ENCODE results near the gene IQGAP2. TPM values are rescaled to one million over a fixed set of nuclear protein-coding genes. Genes with fewer than 3 reads are reported as not detected.
"Not testable (repeated sequence)": the region's sequence is repeated elsewhere in the genome, so short reads cannot be mapped to it uniquely, and the experiment has no call there.

Gene IQGAP2
- total RNA-seq, 1 donor from 2014 or later = 28.5 TPM

- DNase-seq (ENCODE audit: low spot score) = no peak
Measured at GRCh38 chr5:76412511-76412910, 9.4 kb downstream of the IQGAP2 start.

- DNase-seq (ENCODE audit: low spot score) = no peak
Measured at GRCh38 chr5:76413746-76414145, 10.7 kb downstream of the IQGAP2 start.

DNA sequence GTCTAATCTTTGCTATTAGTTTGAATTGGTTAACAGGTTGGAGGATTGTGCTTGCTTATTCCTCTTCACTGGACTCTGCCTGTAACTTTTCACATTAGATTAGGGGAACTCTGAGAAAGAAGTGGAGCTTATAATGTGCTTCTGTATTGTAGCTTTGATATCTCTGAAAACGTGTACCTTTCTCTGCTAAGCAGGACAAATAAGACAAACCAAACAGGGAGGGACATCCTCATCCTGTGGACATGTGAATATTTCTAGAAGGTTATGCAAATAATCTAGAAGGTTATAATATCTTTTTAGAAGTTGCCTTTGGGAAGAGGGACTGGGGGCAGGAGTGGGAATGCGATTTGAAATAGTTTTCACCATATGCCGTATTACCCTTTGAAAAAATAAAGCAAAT is 11.7 kb downstream of the IQGAP2 start:
- no peak for DNase-seq (ENCODE audit: low spot score)

DNA sequence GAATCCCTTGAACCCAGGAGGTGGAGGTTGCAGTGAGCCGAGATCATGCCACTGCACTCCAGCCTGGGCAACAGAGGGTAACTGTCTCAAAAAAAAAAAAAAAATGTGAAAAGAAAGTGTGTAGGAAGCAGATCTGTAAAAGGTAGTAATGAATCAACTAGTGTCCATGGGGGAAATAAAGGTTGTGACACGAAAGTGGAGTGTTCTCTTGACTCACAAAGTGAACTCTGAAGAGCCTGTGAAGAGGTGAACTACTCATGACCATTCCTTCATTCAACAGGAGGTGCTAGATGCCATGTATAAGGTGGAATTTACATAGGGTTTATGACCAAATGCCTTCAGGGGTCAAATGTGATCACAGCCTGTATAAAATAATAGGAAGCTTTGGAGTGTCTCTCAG is 12.8 kb downstream of the IQGAP2 start:
- DNase-seq (ENCODE audit: low spot score) = no peak

DNA sequence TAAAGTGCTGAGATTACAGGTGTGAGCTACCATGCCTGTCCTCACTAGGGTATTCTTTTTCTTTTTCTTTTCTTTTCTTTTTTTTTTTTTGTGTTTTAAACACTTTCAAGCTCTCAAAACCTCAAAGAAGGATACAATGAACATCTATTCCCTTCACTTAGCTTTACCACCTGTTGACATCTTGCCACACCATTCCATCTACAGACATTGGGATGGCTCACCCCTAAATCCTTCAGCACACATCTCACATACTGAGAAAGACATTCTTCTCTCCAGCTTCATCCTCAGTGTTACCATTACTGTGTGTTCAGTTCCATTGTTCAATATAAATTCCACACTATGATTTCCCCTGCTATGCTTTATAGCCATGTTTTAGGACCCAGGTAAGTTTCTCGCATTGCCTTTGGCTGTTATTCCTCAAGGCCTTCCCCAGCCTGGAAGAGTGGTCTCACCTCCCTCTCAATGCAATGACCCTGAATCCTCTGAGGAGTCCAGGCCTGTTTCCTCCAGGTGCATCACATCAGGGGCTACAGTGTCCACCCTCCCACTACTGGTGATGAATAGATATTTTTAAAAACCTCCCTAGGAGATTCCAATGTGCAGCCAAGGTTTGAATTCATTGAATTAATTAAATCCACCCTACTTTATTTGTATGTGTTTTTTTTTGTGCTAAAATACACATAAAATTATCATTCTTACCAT is 16.7 kb downstream of the IQGAP2 start:
- DNase-seq (ENCODE audit: low spot score) = no peak

DNA sequence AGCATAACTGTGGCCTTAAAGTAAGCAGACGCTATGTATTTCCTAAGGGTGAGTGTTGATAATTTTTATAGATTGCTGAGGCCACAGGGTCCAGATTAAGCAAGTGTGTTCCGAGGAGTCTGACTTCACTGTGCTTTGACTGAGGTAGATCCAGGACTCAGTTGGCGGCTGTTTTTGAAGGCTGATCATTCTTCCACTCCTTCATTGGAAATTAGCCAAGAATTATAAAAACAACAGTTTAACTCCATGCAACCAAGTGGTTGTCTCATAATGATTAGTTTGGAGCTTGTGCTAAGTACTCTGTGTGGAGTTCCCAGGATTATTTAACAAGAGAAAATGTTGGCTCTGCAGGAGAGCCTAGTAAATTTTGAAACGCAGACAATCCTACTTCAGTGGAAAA is 19.1 kb downstream of the IQGAP2 start:
- DNase-seq (ENCODE audit: low spot score) = no peak

- no peak for DNase-seq (ENCODE audit: low spot score)
Measured at GRCh38 chr5:76422742-76423141, 19.7 kb downstream of the IQGAP2 start.

- no peak for DNase-seq (ENCODE audit: low spot score)
Measured at GRCh38 chr5:76425146-76425545, 22.1 kb downstream of the IQGAP2 start.

GRCh38 chr5:76425928-76426804 is 23.1 kb downstream of the IQGAP2 start:
- no peak for DNase-seq (ENCODE audit: low spot score)

DNA sequence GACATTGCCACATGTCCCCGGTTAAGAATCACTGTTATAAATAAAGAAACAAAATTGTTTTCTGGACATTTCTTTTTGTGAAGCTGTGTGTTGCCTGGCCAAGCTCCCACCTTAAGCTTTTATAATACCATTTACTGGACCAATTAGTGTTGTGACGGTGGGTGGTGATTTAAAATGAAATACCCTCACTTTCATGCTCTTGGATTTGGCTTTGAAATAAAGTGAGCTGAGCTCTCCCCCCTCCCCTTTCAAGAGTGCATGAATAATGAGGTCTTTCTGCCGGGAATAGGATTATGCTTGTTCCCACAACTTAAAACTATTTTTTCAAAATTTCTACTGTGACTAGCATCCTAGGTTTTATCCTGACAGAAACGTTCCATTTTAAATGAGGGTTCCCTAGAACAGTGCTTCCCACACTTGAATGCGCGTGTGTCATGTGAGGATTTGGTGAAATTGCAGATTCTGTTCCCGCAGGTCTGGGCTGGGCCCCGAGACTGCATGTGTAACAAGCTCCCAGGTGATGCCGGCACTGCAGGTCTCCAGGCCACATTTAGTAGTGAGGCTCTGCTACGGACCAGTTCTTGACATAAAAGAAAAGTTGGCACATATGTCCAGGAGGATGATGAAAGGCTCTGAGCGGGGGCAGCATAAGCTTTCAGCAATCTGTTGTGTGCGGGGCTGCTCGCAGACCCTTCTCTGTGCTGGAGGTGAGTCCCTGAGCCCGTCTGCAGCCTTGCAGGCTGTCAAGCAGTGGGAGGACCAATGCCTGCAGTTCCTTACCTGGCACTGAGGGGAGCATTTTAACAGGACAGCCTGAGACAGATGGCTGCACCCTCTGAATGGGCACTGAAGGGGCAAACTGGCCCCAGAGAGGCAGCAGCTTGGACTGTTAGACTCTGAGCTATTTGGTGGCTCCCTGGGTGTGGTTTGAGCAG is 24.4 kb downstream of the IQGAP2 start:
- DNase-seq (ENCODE audit: low spot score) = no peak

- DNase-seq (ENCODE audit: low spot score) = not testable (repeated sequence)
Measured at GRCh38 chr5:76428550-76428949, 25.5 kb downstream of the IQGAP2 start.

DNA sequence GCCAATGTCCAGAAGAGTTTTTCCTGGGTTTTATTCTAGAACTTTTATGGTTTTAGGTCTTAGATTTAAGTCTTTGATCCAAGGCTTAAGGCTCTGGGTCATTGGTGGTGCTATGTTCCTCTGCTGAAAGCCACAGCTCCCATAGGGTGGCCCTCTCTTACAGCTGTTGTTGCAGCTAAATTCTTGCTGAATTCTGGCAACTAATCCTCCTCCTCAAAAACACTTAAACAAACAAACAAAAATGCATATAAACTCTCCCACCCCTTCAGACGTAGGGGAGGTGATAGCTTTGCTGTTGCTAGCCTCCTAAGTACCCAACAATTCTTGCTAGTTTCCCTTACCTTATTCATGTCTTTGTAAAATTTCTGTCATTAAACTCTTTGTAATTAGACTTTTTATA is 30.2 kb downstream of the IQGAP2 start:
- DNase-seq (ENCODE audit: low spot score) = no peak

DNA sequence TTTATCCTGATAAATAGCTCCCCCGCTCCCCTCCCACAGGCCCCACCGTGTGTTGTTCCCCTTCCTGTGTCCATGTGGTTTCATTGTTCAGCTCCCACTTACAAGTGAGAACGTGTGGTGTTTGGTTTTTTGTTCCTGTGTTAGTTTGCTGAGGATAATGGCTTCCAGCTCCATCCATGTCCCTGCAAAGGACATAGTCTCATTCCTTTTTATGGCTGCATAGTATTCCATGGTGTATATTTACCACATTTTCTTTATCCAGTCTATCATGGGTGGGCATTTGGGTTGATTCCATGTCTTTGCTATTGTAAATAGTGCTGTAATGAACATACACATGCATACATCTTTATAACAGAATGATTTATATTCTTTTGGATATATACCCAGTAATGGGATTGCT is 34.4 kb downstream of the IQGAP2 start:
- DNase-seq (ENCODE audit: low spot score) = not testable (repeated sequence)

- DNase-seq (ENCODE audit: low spot score) = no peak
Measured at GRCh38 chr5:76438025-76438424, 34.9 kb downstream of the IQGAP2 start.

DNA sequence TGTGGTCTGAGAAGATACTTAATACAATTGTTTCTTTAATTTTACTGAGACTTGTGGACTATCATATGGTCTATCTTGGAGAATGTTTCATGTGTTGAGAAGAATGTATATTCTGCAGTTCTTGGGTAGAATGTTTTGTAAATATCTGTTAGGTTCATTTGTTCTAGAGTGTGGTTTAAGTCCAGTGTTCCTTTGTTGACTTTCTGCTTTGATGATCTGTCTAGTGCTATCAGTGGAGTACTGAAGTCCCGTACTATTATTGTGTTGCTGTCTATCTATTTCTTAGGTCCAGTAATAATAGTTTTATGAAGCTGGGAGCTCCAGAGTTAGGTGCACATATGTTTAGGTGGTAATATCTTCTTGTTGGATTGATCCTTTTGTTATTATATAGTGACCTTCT is 36.1 kb downstream of the IQGAP2 start:
- no peak for DNase-seq (ENCODE audit: low spot score)

DNA sequence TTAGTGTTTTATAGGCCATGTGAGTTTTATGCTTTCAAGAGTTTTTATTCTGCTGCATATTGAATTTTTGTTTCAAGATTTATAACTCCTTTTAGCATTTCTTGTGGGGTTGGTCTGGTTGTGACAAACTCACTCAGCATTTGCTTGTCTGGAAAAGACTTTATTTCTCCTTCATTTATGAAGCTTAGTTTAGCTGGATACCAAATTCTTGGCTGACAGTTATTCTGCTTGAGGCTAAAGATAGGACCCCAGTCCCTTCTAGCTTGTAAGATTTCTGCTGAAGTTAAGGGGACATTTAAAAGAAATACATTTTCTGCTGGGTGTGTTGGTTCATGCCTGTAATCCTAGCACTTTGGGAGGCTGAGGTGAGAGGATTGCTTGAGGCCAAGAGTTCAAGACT is 36.8 kb downstream of the IQGAP2 start:
- DNase-seq (ENCODE audit: low spot score) = no peak

DNA sequence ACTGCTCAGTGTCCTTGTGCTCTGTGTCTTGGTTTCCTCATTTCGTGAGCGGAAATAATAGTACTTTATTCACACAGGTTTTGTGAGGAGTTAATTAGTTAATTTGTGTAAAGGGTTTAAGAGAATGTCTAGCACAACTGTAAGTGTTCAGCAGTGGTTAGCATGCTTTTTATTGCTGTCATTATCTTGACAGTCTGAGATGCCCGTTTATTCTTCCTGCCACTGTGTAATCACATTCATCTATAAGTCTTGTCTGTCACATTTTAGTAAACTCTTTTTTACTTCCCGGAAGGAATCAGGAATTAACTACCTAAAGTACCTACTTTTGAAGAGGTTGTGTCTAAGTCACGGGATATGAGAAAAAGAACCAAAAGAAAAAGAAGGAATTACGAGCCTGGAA is 38.0 kb downstream of the IQGAP2 start:
- DNase-seq (ENCODE audit: low spot score) = no peak

DNA sequence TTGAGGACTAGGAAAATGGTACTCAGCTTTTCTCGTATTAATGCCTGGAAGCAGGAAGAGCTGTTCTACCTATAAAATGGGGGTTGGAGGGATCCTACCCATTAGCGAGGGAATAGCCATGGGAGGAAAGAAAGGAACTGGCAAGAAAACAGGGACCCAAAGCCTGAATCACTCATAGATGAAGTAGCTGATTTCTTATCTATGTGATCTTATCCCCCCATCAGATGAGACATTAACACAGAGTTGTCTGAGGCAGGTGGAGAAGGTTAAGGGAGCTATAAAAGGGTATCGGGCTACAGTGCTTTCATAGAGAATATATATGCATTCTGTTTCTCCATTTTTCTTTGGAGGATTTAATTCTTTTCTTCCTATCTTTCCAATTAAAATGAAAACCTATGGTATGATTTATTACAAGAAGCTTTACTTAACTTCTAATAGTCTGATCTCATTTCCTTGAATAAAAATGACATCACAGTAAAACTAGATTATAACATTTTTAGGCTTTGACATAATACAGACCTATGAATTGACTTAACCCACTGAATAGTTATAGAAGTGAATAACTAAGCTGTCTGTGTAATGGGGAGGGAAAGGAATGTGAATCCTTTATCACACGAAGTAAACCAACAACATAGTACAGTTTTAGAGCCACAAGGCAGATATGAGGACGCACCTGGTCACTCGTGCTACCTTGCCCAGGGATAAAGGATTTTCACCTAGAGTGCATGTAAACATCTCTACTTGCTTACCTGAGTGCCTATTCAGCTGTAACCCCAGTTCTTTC is 39.0 kb downstream of the IQGAP2 start:
- no peak for DNase-seq (ENCODE audit: low spot score)

DNA sequence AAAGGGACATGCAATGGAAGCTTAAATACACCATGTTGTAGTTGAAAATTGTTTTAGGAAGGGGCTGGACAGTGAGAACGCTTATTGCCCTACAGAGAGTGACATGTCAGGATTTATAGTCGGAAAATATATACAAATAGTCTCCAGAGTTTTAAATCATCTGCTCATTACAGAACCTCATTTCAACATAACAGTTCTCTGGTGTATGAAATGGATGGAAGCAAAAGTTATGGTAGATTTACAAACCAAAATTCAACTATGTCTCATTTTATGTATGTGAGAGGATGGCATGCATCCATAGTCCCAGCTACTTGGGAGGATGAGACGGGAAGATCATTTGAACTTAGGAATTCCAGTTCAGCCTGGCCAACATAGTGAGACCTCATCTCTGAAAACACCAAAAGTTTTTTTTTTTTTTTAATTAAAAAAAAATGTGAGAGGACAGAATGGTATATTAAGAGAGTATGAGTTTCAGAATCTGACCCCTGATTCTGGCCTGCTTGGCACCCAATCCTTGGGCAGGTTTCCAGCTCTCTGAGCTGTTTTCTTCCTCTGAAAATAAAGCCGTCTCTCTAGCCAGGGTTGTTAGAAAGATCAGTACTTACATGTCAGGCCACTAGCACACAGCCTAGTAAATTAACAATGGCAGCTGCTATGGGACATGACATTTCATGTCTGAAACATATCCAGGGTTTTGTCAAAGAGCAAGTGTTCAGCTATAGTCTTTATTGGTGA is 40.1 kb downstream of the IQGAP2 start:
- DNase-seq (ENCODE audit: low spot score) = no peak

- DNase-seq (ENCODE audit: low spot score) = no peak
Measured at GRCh38 chr5:76445063-76445462, 42.0 kb downstream of the IQGAP2 start.
